ENCODE results near the gene NEBL. TPM values are rescaled to one million over a fixed set of nuclear protein-coding genes. Genes with fewer than 3 reads are reported as not detected.

The NEBL gene
- total RNA-seq, 2 donors from 2014 or later, result 18.5 to 40.7 TPM

GRCh38 chr10:20935931-20936330 lies 38.8 kb upstream of the NEBL start:
- WGBS, 2 donors, result 67 to 81% methylated on average over 2 of the region's 2 CpGs

GRCh38 chr10:20935301-20935700 lies 38.2 kb upstream of the NEBL start:
- DNase-seq (no peak), ATAC-seq (no peak)
- Histone ChIP-seq H3K27me3 (no peaks in the 10 kb centered on the region), H3K9me3 (no peaks in the 10 kb centered on the region), H3K36me3 (replicated peaks in 1 of 2; ENCODE audit: insufficient read depth in 1 of 2, low read depth in 2 of 2) (no peaks in the 10 kb centered on the region), H3K4me3 (no peak overlapping the region), H3K27ac (no peak overlapping the region), H3K4me1 (no peaks in the 10 kb centered on the region)
- WGBS, 2 donors, result 87 to 92% methylated on average over 8 of the region's 8 CpGs
- TF ChIP-seq POLR2A (IDR thresholded peaks at IDR 0.05) (no peak), CTCF (IDR thresholded peaks at IDR 0.05) (no peak)
- intact Hi-C loops (cut with DNase I), result no loop called here

More at GRCh38 chr10:20935931-20936330, 38.8 kb upstream of the NEBL start:
- Histone ChIP-seq H3K9me3 (no peaks in the 10 kb centered on the region), H3K4me1 (no peaks in the 10 kb centered on the region), H3K4me3 (no peak overlapping the region), H3K27ac (no peak overlapping the region), H3K36me3 (replicated peaks in 1 of 2; ENCODE audit: insufficient read depth in 1 of 2, low read depth in 2 of 2) (no peaks in the 10 kb centered on the region), H3K27me3 (no peaks in the 10 kb centered on the region)
- no peak for DNase-seq
- intact Hi-C loops (cut with DNase I), result no loop called here
- ATAC-seq, result no peak
- TF ChIP-seq CTCF (IDR thresholded peaks at IDR 0.05) (no peak), POLR2A (IDR thresholded peaks at IDR 0.05) (no peak)

GRCh38 chr10:20933705-20934104 lies 36.6 kb upstream of the NEBL start:
- intact Hi-C loops (cut with DNase I), result no loop called here
- ATAC-seq, result no peak

GRCh38 chr10:20932606-20933126 lies 35.6 kb upstream of the NEBL start:
- DNase-seq (no peak), ATAC-seq (no peak)
- intact Hi-C loops (cut with DNase I), result no loop called here
- Histone ChIP-seq H3K27me3 (no peaks in the 10 kb centered on the region), H3K27ac (no peak overlapping the region), H3K4me1 (no peaks in the 10 kb centered on the region), H3K9me3 (no peaks in the 10 kb centered on the region), H3K4me3 (no peak overlapping the region), H3K36me3 (replicated peaks in 1 of 2; ENCODE audit: insufficient read depth in 1 of 2, low read depth in 2 of 2) (no peaks in the 10 kb centered on the region)
- no peak for TF ChIP-seq CTCF (IDR thresholded peaks at IDR 0.05)
- TF ChIP-seq POLR2A (IDR thresholded peaks at IDR 0.05), result no peak
- 95% methylated on average over 5 of the region's 5 CpGs for WGBS, 2 donors

More at GRCh38 chr10:20933705-20934104, 36.6 kb upstream of the NEBL start:
- no peak for DNase-seq
- no peak overlapping the region for H3K27ac ChIP-seq
- H3K36me3 ChIP-seq (replicated peaks in 1 of 2; ENCODE audit: insufficient read depth in 1 of 2, low read depth in 2 of 2), result no peaks in the 10 kb centered on the region
- no peaks in the 10 kb centered on the region for H3K27me3 ChIP-seq
- WGBS, 2 donors, result 75 to 81% methylated on average over 2 of the region's 2 CpGs
- no peak for TF ChIP-seq CTCF (IDR thresholded peaks at IDR 0.05)
- TF ChIP-seq POLR2A (IDR thresholded peaks at IDR 0.05), result no peak
- no peak overlapping the region for H3K4me3 ChIP-seq
- H3K4me1 ChIP-seq, result no peaks in the 10 kb centered on the region
- no peaks in the 10 kb centered on the region for H3K9me3 ChIP-seq

GRCh38 chr10:20931156-20931795 lies 34.2 kb upstream of the NEBL start:
- Histone ChIP-seq H3K4me1 (no peaks in the 10 kb centered on the region), H3K27me3 (no peaks in the 10 kb centered on the region), H3K27ac (no peak overlapping the region), H3K36me3 (replicated peaks in 1 of 2; ENCODE audit: insufficient read depth in 1 of 2, low read depth in 2 of 2) (no peaks in the 10 kb centered on the region), H3K9me3 (no peaks in the 10 kb centered on the region), H3K4me3 (no peak overlapping the region)
- intact Hi-C loops (cut with DNase I), result no loop called here
- 78 to 85% methylated on average over 8 of the region's 8 CpGs for WGBS, 2 donors
- no peak for ATAC-seq
- DNase-seq, result no peak
- TF ChIP-seq CTCF (IDR thresholded peaks at IDR 0.05), result no peak
- TF ChIP-seq POLR2A (IDR thresholded peaks at IDR 0.05), result no peak
